ENCODE measurements around the gene KRI1. TPM values are rescaled to one million over a fixed set of nuclear protein-coding genes. Genes with fewer than 3 reads are reported as not detected.
"Not testable (repeated sequence)": the region's sequence is repeated elsewhere in the genome, so short reads cannot be mapped to it uniquely, and the experiment has no call there.

The KRI1 gene
- total RNA-seq, 1 donor: 5.4 TPM

GRCh38 chr19:10544753-10545251 lies 21.0 kb downstream of the KRI1 start:
- DNase-seq (ENCODE audit: insufficient read length, low spot score, missing footprints): peak; percentile 66
- H2AFZ ChIP-seq (ENCODE audit: low read length): peak overlapping the region; percentile 81
- H3K4me3 ChIP-seq (ENCODE audit: insufficient read depth, low read length): peak overlapping the region; percentile 89
- peaks cover 24% of the 10 kb centered on the region for H3K79me2 ChIP-seq (ENCODE audit: insufficient read depth, low read length)
- no peak for TF ChIP-seq CTCF (IDR thresholded peaks at IDR 0.05; ENCODE audit: extremely low read depth, low read depth, low read length)
- H3K4me1 ChIP-seq (ENCODE audit: insufficient read depth, low read length): peaks cover 8% of the 10 kb centered on the region
- peak overlapping the region; percentile 81 for H3K4me2 ChIP-seq (ENCODE audit: insufficient read depth, low read length)
- H3K27ac ChIP-seq (ENCODE audit: low read depth, low read length): no peak overlapping the region
- peaks cover 4% of the 10 kb centered on the region for H4K20me1 ChIP-seq (ENCODE audit: insufficient read depth, low read length)
- no peaks in the 10 kb centered on the region for H3K27me3 ChIP-seq (ENCODE audit: insufficient read depth, low read length)
- H3K9me3 ChIP-seq (ENCODE audit: low read depth, low read length): no peaks in the 10 kb centered on the region
- peaks cover 8% of the 10 kb centered on the region for H3K36me3 ChIP-seq (ENCODE audit: insufficient read depth, low read length)

GRCh38 chr19:10544242-10544752 lies 21.5 kb downstream of the KRI1 start:
- no peaks in the 10 kb centered on the region for H3K27me3 ChIP-seq (ENCODE audit: insufficient read depth, low read length)
- H4K20me1 ChIP-seq (ENCODE audit: insufficient read depth, low read length): peaks cover 4% of the 10 kb centered on the region
- H3K4me2 ChIP-seq (ENCODE audit: insufficient read depth, low read length): peak overlapping the region; percentile 81
- no peak for DNase-seq (ENCODE audit: insufficient read length, low spot score, missing footprints)
- peaks cover 24% of the 10 kb centered on the region for H3K79me2 ChIP-seq (ENCODE audit: insufficient read depth, low read length)
- H3K4me3 ChIP-seq (ENCODE audit: insufficient read depth, low read length): peak overlapping the region; percentile 89
- peak overlapping the region; percentile 61 for H3K27ac ChIP-seq (ENCODE audit: low read depth, low read length)
- no peak for TF ChIP-seq CTCF (IDR thresholded peaks at IDR 0.05; ENCODE audit: extremely low read depth, low read depth, low read length)
- H2AFZ ChIP-seq (ENCODE audit: low read length): peak overlapping the region; percentile 81
- peaks cover 8% of the 10 kb centered on the region for H3K4me1 ChIP-seq (ENCODE audit: insufficient read depth, low read length)
- H3K36me3 ChIP-seq (ENCODE audit: insufficient read depth, low read length): peaks cover 8% of the 10 kb centered on the region
- H3K9me3 ChIP-seq (ENCODE audit: low read depth, low read length): no peaks in the 10 kb centered on the region

GRCh38 chr19:10543420-10544241 lies 22.2 kb downstream of the KRI1 start, which contains the start of gene ATG4D:
Gene ATG4D (plus strand): TSS chr19:10543904. CDS start chr19:10544091, 187 bp downstream.
- Histone ChIP-seq H3K27ac (ENCODE audit: low read depth, low read length) (peak within 1 kb of the TSS; percentile 61), H3K36me3 (ENCODE audit: insufficient read depth, low read length) (peaks cover 4% of the 10 kb centered on the region), H4K20me1 (ENCODE audit: insufficient read depth, low read length) (peaks cover 4% of the 10 kb centered on the region), H3K4me2 (ENCODE audit: insufficient read depth, low read length) (peak within 1 kb of the TSS; percentile 81), H3K27me3 (ENCODE audit: insufficient read depth, low read length) (no peaks in the 10 kb centered on the region), H3K79me2 (ENCODE audit: insufficient read depth, low read length) (peaks cover 24% of the 10 kb centered on the region), H3K4me1 (ENCODE audit: insufficient read depth, low read length) (peaks cover 8% of the 10 kb centered on the region), H2AFZ (ENCODE audit: low read length) (peak within 1 kb of the TSS; percentile 81), H3K4me3 (ENCODE audit: insufficient read depth, low read length) (peak within 1 kb of the TSS; percentile 89), H3K9me3 (ENCODE audit: low read depth, low read length) (no peaks in the 10 kb centered on the region)
- TF ChIP-seq CTCF (IDR thresholded peaks at IDR 0.05; ENCODE audit: extremely low read depth, low read depth, low read length): no peak
- peak; percentile 100 for DNase-seq (ENCODE audit: insufficient read length, low spot score, missing footprints)

- Histone ChIP-seq H2AFZ (ENCODE audit: low read length) (no peak overlapping the region), H3K4me3 (ENCODE audit: insufficient read depth, low read length) (peak overlapping the region; percentile 89), H3K4me2 (ENCODE audit: insufficient read depth, low read length) (peak overlapping the region; percentile 81)
These were observed 22.8 kb downstream of the KRI1 start for GRCh38 chr19:10543059-10543419.

DNA sequence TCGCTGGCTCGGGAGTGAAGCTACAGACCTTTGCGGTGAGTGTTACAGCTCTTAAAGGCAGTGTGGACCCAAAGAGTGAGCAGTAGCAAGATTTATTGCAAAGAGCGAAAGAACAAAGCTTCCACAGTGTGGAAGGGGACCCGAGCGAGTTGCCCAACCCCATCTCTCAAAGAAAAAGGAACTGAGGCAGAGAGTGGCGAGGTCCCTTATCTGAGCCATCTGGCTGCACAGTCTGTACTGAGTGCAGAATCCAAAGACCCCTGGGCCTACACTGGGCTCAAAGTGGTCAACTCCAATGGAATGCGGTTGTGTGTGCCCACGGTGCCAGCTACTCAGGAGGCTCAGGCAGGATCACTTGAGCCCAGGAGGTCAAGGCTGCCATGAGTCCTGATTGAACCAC lies 26.8 kb downstream of the KRI1 start:
- not testable (repeated sequence) for DNase-seq (ENCODE audit: insufficient read length, low spot score, missing footprints); H3K27ac ChIP-seq (ENCODE audit: low read depth, low read length)

More at GRCh38 chr19:10543059-10543419, 22.8 kb downstream of the KRI1 start:
- H3K27me3 ChIP-seq (ENCODE audit: insufficient read depth, low read length): peaks cover 4% of the 10 kb centered on the region
- peaks cover 4% of the 10 kb centered on the region for H3K36me3 ChIP-seq (ENCODE audit: insufficient read depth, low read length)
- H3K4me1 ChIP-seq (ENCODE audit: insufficient read depth, low read length): peaks cover 8% of the 10 kb centered on the region
- H3K27ac ChIP-seq (ENCODE audit: low read depth, low read length): no peak overlapping the region
- TF ChIP-seq CTCF (IDR thresholded peaks at IDR 0.05; ENCODE audit: extremely low read depth, low read depth, low read length): no peak
- peaks cover 4% of the 10 kb centered on the region for H4K20me1 ChIP-seq (ENCODE audit: insufficient read depth, low read length)
- no peaks in the 10 kb centered on the region for H3K9me3 ChIP-seq (ENCODE audit: low read depth, low read length)
- peaks cover 24% of the 10 kb centered on the region for H3K79me2 ChIP-seq (ENCODE audit: insufficient read depth, low read length)
- DNase-seq (ENCODE audit: insufficient read length, low spot score, missing footprints): no peak

More for the DNA sequence above, 26.8 kb downstream of the KRI1 start:
- not testable (repeated sequence) for H2AFZ ChIP-seq (ENCODE audit: low read length); H3K36me3 ChIP-seq (ENCODE audit: insufficient read depth, low read length); H3K4me2 ChIP-seq (ENCODE audit: insufficient read depth, low read length); H3K4me1 ChIP-seq (ENCODE audit: insufficient read depth, low read length); H3K9me3 ChIP-seq (ENCODE audit: low read depth, low read length); H3K4me3 ChIP-seq (ENCODE audit: insufficient read depth, low read length); H4K20me1 ChIP-seq (ENCODE audit: insufficient read depth, low read length); H3K79me2 ChIP-seq (ENCODE audit: insufficient read depth, low read length)
- peaks cover 12% of the 10 kb centered on the region for H3K27me3 ChIP-seq (ENCODE audit: insufficient read depth, low read length)

Data from osteoblast (primary cell).